Hepatocyte (in vitro differentiated cells): Measurements from ENCODE around the gene DDX10. TPM values are rescaled to one million over a fixed set of nuclear protein-coding genes. Genes with fewer than 3 reads are reported as not detected.

Source experiments
- DNase-seq: peaks from one replicate; pipeline ENCODE4 v3.0.0-alpha.2; 2016; ENCODE audit warnings: low spot score
- H2AFZ ChIP-seq: fragments of 200-600 bp; sonication (generic); 2 replicates; pipeline ENCODE4 v1.6.0; 2016; ENCODE audit warnings: antibody characterized with exemption, mild to moderate bottlenecking
- H3K27ac ChIP-seq: fragments of 200-600 bp; sonication (generic); 2 replicates; pipeline ENCODE4 v1.5.1; 2016; ENCODE audit warnings: mild to moderate bottlenecking
- H3K27me3 ChIP-seq: fragments of 200-600 bp; sonication (generic); 2 replicates; pipeline ENCODE4 v1.6.1; 2016
- H3K36me3 ChIP-seq: fragments of 200-600 bp; sonication (generic); replicated peaks from 2 replicates; pipeline ENCODE4 v1.5.1; 2016; ENCODE audit warnings: low read depth; ENCODE audit not compliant: insufficient read depth
- H3K4me1 ChIP-seq: fragments of 200-600 bp; sonication (generic); 2 replicates; pipeline ENCODE4 v1.5.1; 2016; ENCODE audit warnings: mild to moderate bottlenecking, moderate library complexity; ENCODE audit not compliant: insufficient read depth
- H3K4me2 ChIP-seq: fragments of 200-600 bp; sonication (generic); 2 replicates; pipeline ENCODE4 v1.6.0; 2016
- H3K4me3 ChIP-seq: fragments of 200-600 bp; sonication (generic); 2 replicates; pipeline ENCODE4 v1.5.1; 2016; ENCODE audit warnings: mild to moderate bottlenecking
- H3K79me2 ChIP-seq: fragments of 200-600 bp; sonication (generic); 2 replicates; pipeline ENCODE4 v1.6.0; 2017; ENCODE audit warnings: mild to moderate bottlenecking
- H3K9me2 ChIP-seq: fragments of 200-600 bp; sonication (generic); replicated peaks from 2 replicates; pipeline ENCODE4 v1.6.0; 2017; ENCODE audit warnings: mild to moderate bottlenecking; ENCODE audit not compliant: insufficient read depth
- H3K9me3 ChIP-seq: fragments of 200-600 bp; sonication (generic); 2 replicates; pipeline ENCODE4 v1.5.1; 2016; ENCODE audit warnings: low read depth, mild to moderate bottlenecking
- H4K20me1 ChIP-seq: fragments of 200-600 bp; sonication (generic); 2 replicates; pipeline ENCODE4 v1.6.0; 2016; ENCODE audit warnings: mild to moderate bottlenecking; ENCODE audit not compliant: insufficient read depth, poor library complexity, severe bottlenecking
- EZH2 ChIP-seq: fragments of 200-600 bp; sonication (generic); IDR thresholded peaks from 2 replicates; pipeline ENCODE4 v1.6.1; 2016; ENCODE audit warnings: antibody characterized with exemption, mild to moderate bottlenecking, borderline replicate concordance
- EZH2phosphoT487 ChIP-seq: fragments of 200-600 bp; sonication (generic); IDR thresholded peaks from one replicate; pipeline ENCODE4 v1.6.1; 2018; ENCODE audit warnings: antibody characterized with exemption, mild to moderate bottlenecking, low read depth, moderate library complexity; ENCODE audit not compliant: unreplicated experiment, severe bottlenecking
- WGBS: methylation state at CpG from one replicate; pipeline ENCODE4 v1.1.6; 2016; ENCODE audit warnings: low lambda C conversion rate; ENCODE audit errors: missing lambda C conversion rate; 5-methylcytosine and 5-hydroxymethylcytosine counted together
- polyA plus RNA-seq: library from polyadenylated mRNA; unstranded; fragments of >200 nt; fragmentation: Nextera tagmentation; extraction: Ambion mirVana; gene quantifications from 2 replicates; pipeline ENCODE4 v1.2.1, GENCODE V29; 2016
- total RNA-seq: library from RNA; depleted of rRNA; stranded (reverse); fragments of >200 nt; gene quantifications from 2 replicates; pipeline ENCODE4 v1.2.3, GENCODE V29; 2014
- TF ChIP-seq, protein P1 (sequence below): fragments of 200-600 bp; sonication (generic); IDR thresholded peaks from 2 replicates; pipeline ENCODE4 v1.5.1; 2016; ENCODE audit warnings: antibody characterized with exemption, mild to moderate bottlenecking; ENCODE audit not compliant: poor library complexity

DDX10 gene
- total and polyA plus RNA-seq, 2 experiments from 2014 or later: 9.6 to 13.9 TPM

DNA sequence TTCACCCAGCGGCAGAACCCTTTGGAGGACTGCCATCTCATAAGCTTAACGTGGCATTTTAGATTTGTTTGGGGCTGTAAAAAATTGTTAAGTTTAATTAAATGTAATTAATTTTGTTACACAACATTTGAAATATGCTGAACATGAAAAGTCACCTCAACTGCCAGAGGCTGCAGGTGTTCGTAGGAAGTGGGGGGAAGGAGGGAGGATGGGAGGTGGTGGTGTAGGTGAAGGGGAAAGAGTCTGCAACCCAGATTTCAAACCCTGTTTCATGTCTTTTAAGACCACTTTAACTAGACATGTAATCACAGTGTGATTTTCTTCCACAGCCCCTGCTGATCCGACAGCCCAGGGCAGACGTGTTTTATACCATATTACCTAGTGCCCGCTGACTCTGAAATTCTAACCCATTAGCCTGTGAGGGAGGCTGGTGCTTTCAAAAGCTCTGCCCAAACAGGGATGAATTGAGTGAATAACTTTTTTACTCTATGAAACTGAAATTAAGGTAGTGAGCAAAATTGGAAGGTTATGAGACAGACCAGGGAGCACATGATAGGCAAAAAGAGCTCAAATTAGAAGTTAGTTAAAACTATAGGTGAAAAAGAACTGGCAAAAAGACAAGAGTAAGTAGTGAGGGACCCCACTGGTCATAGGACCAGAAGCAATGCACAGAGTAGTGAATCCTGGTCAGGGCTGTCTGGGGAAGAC, 279.8 kb downstream of the DDX10 start:
- no peaks in the 10 kb centered on the region for H3K36me3 ChIP-seq
- no peak overlapping the region for H3K4me3 ChIP-seq
- H2AFZ ChIP-seq: no peak overlapping the region
- no peaks in the 10 kb centered on the region for H4K20me1 ChIP-seq
- H3K4me2 ChIP-seq: no peak overlapping the region
- no peaks in the 10 kb centered on the region for H3K79me2 ChIP-seq
- H3K4me1 ChIP-seq: no peaks in the 10 kb centered on the region
- DNase-seq: no peak
- no peak for TF ChIP-seq EZH2
- no peak for TF ChIP-seq EZH2phosphoT487
- TF ChIP-seq, protein P1, sequence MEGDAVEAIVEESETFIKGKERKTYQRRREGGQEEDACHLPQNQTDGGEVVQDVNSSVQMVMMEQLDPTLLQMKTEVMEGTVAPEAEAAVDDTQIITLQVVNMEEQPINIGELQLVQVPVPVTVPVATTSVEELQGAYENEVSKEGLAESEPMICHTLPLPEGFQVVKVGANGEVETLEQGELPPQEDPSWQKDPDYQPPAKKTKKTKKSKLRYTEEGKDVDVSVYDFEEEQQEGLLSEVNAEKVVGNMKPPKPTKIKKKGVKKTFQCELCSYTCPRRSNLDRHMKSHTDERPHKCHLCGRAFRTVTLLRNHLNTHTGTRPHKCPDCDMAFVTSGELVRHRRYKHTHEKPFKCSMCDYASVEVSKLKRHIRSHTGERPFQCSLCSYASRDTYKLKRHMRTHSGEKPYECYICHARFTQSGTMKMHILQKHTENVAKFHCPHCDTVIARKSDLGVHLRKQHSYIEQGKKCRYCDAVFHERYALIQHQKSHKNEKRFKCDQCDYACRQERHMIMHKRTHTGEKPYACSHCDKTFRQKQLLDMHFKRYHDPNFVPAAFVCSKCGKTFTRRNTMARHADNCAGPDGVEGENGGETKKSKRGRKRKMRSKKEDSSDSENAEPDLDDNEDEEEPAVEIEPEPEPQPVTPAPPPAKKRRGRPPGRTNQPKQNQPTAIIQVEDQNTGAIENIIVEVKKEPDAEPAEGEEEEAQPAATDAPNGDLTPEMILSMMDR: no peak
- no peaks in the 10 kb centered on the region for H3K27me3 ChIP-seq
- WGBS: 91% methylated on average over 6 of the region's 6 CpGs
- no peak overlapping the region for H3K27ac ChIP-seq
- no peaks in the 10 kb centered on the region for H3K9me2 ChIP-seq
- no peaks in the 10 kb centered on the region for H3K9me3 ChIP-seq

DNA sequence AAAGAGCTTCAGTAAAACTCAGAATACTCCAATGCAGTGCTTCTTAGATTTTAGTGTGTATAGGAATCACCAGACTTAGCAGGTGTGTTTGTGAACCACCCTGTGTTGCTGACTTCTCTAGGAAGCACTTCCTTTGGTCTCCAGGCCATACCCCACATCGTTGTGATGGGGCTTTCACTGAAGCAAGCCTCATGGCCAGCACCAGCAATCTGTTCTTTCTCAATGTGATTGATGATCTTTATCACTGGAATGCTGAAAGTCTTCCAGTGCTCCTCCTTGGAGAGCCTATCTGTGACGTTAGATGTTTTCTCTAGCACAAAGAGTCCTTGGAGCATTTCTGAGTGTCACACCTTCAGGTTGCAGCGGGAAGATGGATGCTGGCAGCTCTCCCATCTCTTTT, 280.5 kb downstream of the DDX10 start:
- TF ChIP-seq EZH2: no peak
- TF ChIP-seq, protein P1: no peak
- H3K79me2 ChIP-seq: no peaks in the 10 kb centered on the region
- DNase-seq: no peak
- H3K4me3 ChIP-seq: no peak overlapping the region
- no peaks in the 10 kb centered on the region for H3K27me3 ChIP-seq
- no peak overlapping the region for H3K4me2 ChIP-seq
- H3K36me3 ChIP-seq: no peaks in the 10 kb centered on the region
- H3K9me2 ChIP-seq: no peaks in the 10 kb centered on the region
- WGBS: 54% methylated on average over 3 of the region's 3 CpGs
- no peaks in the 10 kb centered on the region for H4K20me1 ChIP-seq
- H3K4me1 ChIP-seq: no peaks in the 10 kb centered on the region
- H3K9me3 ChIP-seq: no peaks in the 10 kb centered on the region
- no peak overlapping the region for H3K27ac ChIP-seq
- no peak overlapping the region for H2AFZ ChIP-seq

DNA sequence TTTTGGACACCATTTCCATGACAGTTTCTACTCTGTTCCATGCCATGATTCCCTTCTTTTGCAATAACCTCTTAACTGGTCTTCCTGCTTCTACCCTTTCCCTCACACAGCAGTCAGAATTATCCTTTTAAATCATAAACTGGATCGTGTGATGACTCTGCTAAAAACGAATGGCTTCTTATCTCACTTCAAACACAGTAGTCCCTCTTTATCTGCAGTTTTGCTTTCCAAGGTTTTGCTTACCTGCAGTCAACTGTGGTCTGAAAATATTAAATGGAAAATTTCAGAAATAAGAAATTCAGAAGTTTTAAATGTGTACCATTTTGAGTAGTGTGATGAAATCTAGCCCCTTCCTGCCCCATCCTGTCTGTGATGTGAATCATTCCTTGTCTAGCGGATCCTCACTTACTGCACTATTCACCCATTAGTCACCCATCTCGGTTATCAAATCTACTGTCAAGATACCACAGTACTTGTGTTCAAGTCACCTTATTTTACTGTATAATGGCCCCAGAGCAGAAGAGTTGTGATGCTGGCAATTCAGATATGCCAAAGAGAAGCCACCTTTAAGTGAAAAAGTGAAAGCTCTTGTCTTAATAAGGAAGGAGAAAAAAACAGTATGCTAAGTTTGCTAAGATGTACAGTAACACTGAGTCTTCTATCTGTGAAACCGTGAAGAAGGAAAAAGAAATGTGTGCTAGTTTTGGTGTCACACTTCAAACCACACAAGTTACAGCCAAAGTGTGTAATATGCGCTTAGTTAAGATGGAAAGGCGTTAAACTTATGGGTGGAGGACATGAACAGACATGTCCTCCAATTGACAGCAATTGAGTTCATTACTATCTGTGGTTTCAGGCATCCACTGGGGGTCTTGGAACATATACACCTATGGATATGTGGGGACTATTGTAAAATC, 283.0 kb downstream of the DDX10 start:
- no peaks in the 10 kb centered on the region for H4K20me1 ChIP-seq
- TF ChIP-seq, protein P1: no peak
- no peak for TF ChIP-seq EZH2phosphoT487
- TF ChIP-seq EZH2: no peak
- H3K4me1 ChIP-seq: no peaks in the 10 kb centered on the region
- no peaks in the 10 kb centered on the region for H3K79me2 ChIP-seq
- H3K9me2 ChIP-seq: no peaks in the 10 kb centered on the region
- no peaks in the 10 kb centered on the region for H3K27me3 ChIP-seq
- 75% methylated on average over 7 of the region's 7 CpGs for WGBS
- DNase-seq: no peak
- H2AFZ ChIP-seq: no peak overlapping the region
- H3K4me2 ChIP-seq: no peak overlapping the region
- no peak overlapping the region for H3K4me3 ChIP-seq
- no peaks in the 10 kb centered on the region for H3K9me3 ChIP-seq
- no peak overlapping the region for H3K27ac ChIP-seq
- H3K36me3 ChIP-seq: no peaks in the 10 kb centered on the region
